Gastroesophageal sphincter (tissue), 4 donors: Measurements from ENCODE around the gene PRKN. TPM values are rescaled to one million over a fixed set of nuclear protein-coding genes. Genes with fewer than 3 reads are reported as not detected.

ENCODE experiments used
- ATAC-seq: fragments of 150-250 bp; one replicate; pipeline ENCODE4 v1.9.1; 2016; ENCODE audit warnings: mild to moderate bottlenecking, moderate library complexity
- H3K27ac ChIP-seq, 4 donors: fragments of 200-600 bp; sonication (generic) in 3 of 4; 1 replicate in 3 of 4; 2 replicates in 1 of 4; pipeline ENCODE4 v1.5.1; 2016 to 2019
- H3K27me3 ChIP-seq: fragments of 200-600 bp; sonication (generic); one replicate; pipeline ENCODE4 v1.5.1; 2019
- H3K36me3 ChIP-seq, 2 donors: fragments of 200-600 bp; sonication (generic); one replicate each; pipeline ENCODE4 v1.5.1; 2019; ENCODE audit warnings: control low read depth in 1 of 2
- H3K4me1 ChIP-seq, 3 donors: fragments of 200-600 bp; sonication (generic); 1 replicate in 2 of 3; 2 replicates in 1 of 3; pipeline ENCODE4 v1.5.1; 2016 to 2019; ENCODE audit warnings: control low read depth in 2 of 3
- H3K4me3 ChIP-seq, 2 donors: fragments of 200-600 bp; sonication (generic); one replicate each; pipeline ENCODE4 v1.5.1; 2019; ENCODE audit warnings: mild to moderate bottlenecking in 1 of 2, moderate library complexity in 1 of 2
- H3K9me3 ChIP-seq, 3 donors: fragments of 200-600 bp; sonication (generic); one replicate each; pipeline ENCODE4 v1.5.1; 2017 to 2019; ENCODE audit warnings: control low read depth in 2 of 3
- CTCF ChIP-seq, 4 experiments: fragments of 200-600 bp in 2 of 4; fragments of 450-650 bp in 2 of 4; sonication (generic) in 1 of 4; IDR thresholded peaks; one replicate each; pipeline ENCODE4 v1.5.1; 2017 to 2019; ENCODE audit warnings: antibody characterized with exemption in 4 of 4, mild to moderate bottlenecking in 2 of 4, moderate library complexity in 2 of 4
- EP300 ChIP-seq: sonication (generic); formaldehyde crosslinking; IDR thresholded peaks from one replicate; pipeline ENCODE4 v1.6.1; 2017; ENCODE audit warnings: antibody characterized with exemption, mild to moderate bottlenecking
- POLR2A ChIP-seq, 2 donors: fragments of 450-650 bp; IDR thresholded peaks; one replicate each; pipeline ENCODE4 v1.6.1; 2017; ENCODE audit warnings: antibody characterized with exemption in 2 of 2, mild to moderate bottlenecking in 2 of 2, moderate library complexity in 1 of 2
- POLR2AphosphoS5 ChIP-seq: sonication (generic); formaldehyde crosslinking; IDR thresholded peaks from one replicate; pipeline ENCODE4 v1.6.1; 2017; ENCODE audit warnings: antibody characterized with exemption
- WGBS, 2 donors: methylation state at CpG; one replicate each; pipeline ENCODE4 v1.1.5; 2018; ENCODE audit warnings: low coverage in 1 of 2; 5-methylcytosine and 5-hydroxymethylcytosine counted together
- total RNA-seq, 4 donors: library from RNA; depleted of rRNA; stranded (reverse); fragments of >200 nt; gene quantifications; one replicate each; pipeline ENCODE4 v1.1.0, GENCODE V29; 2016

PRKN gene
- total RNA-seq, 4 donors from 2014 or later: 8.4 to 58.6 (median 25.8) TPM

DNA sequence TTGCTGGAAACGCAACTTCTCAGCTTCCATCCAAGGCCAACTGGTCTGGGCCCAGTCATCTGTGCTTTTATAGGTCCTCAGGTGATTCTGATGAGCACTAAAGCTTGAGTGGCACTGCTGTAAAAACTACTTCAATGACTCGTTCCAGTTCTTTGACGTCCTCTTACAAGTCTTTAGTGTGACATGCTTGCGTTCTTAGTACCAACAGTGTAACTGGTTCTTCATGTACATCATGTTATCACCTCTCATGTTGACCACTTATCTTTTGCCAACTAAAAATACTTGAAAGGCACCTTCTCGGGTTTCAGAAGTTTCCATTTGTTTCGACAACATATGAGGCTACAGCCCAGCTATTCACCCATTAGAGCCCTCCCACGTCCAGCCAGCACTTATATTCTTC, 468.9 kb downstream of the PRKN start:
- TF ChIP-seq POLR2AphosphoS5 (no peak), POLR2A (IDR thresholded peaks at IDR 0.05) (no peak), EP300 (no peak), CTCF (IDR thresholded peaks at IDR 0.05) (no peak)
- Histone ChIP-seq H3K4me3 (no peak overlapping the region), H3K4me1 (no peaks in the 10 kb centered on the region), H3K9me3 (no peaks in the 10 kb centered on the region), H3K36me3 (no peaks in the 10 kb centered on the region), H3K27me3 (no peaks in the 10 kb centered on the region), H3K27ac (no peak overlapping the region)
- ATAC-seq: no peak
- 85% methylated on average over 7 of the region's 7 CpGs for WGBS, 2 donors

GRCh38 chr6:162256361-162256760, 471.2 kb downstream of the PRKN start:
- TF ChIP-seq CTCF (IDR thresholded peaks at IDR 0.05) (no peak), POLR2AphosphoS5 (no peak), POLR2A (IDR thresholded peaks at IDR 0.05) (no peak), EP300 (no peak)
- no peaks in the 10 kb centered on the region for H3K36me3 ChIP-seq
- 40 to 52% methylated on average over 2 to 3 of the region's 3 CpGs for WGBS, 2 donors

DNA sequence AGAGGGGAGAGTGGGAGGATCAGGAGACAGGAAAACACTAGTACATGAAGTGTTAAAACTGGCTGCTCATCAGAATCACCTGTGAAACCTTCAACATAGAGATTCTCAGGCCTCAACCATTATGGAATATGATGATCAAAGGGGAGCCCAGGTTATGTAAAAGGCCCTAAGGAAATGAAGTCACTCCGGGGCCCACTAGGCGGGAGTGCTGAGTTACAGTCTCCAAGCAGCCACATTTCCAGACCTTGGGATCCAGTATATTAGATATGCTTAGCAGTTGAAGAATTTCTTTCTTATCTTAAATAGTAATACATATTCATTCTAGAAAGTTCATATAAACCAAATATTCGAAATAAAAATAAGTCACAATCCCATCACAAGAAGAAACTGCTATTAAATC, 476.3 kb downstream of the PRKN start:
- no peaks in the 10 kb centered on the region for H3K9me3 ChIP-seq
- WGBS, 2 donors: 78 to 79% methylated on average over 3 of the region's 3 CpGs
- H3K4me1 ChIP-seq: no peaks in the 10 kb centered on the region
- H3K27me3 ChIP-seq: no peaks in the 10 kb centered on the region
- H3K27ac ChIP-seq: no peak overlapping the region
- no peak overlapping the region for H3K4me3 ChIP-seq
- no peak for ATAC-seq
- H3K36me3 ChIP-seq: no peaks in the 10 kb centered on the region
- TF ChIP-seq CTCF (IDR thresholded peaks at IDR 0.05) (no peak), EP300 (no peak), POLR2AphosphoS5 (no peak), POLR2A (IDR thresholded peaks at IDR 0.05) (no peak)

More at GRCh38 chr6:162256361-162256760, 471.2 kb downstream of the PRKN start:
- H3K4me3 ChIP-seq: no peak overlapping the region
- H3K27me3 ChIP-seq: no peaks in the 10 kb centered on the region
- H3K9me3 ChIP-seq: no peaks in the 10 kb centered on the region
- no peaks in the 10 kb centered on the region for H3K4me1 ChIP-seq
- H3K27ac ChIP-seq: no peak overlapping the region
- ATAC-seq: no peak

DNA sequence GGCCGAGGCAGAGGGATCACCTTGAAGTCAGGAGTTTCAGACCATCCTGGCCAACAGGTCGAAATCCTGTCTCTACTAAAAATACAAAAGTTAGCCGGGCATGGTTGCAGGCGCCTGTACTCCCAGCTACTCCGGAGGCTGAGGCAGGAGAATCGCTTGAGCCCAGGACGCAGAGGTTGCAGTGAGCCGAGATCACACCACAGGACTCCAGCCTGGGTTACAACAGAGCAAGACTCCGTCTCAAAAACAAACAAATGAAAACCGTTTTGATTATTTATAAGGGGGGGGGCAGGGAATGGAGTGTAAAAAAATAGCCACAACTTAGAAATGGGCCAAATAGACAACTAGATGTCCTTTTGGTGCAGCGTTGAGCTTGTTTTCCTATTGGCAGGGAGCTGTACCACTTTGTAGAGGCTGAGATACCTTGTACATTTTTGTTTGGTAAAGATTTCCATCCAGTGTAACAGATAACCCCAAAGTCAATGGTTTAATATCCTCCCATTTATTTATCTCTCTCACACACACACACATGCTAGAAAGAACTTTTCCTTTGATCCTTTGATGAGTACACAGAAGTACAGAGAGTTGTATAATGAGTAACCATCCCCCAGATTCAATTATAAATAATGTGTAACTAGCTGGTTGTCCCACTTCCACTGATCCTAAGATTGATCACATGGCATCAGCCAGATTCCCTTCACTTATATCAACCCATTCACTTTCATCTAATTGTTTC, 477.5 kb downstream of the PRKN start:
- Histone ChIP-seq H3K4me3 (no peak overlapping the region), H3K36me3 (no peaks in the 10 kb centered on the region), H3K27ac (no peak overlapping the region), H3K27me3 (no peaks in the 10 kb centered on the region), H3K4me1 (no peaks in the 10 kb centered on the region), H3K9me3 (no peaks in the 10 kb centered on the region)
- 79 to 83% methylated on average over 3 to 4 of the region's 11 CpGs for WGBS, 2 donors
- ATAC-seq: no peak
- TF ChIP-seq POLR2A (IDR thresholded peaks at IDR 0.05): no peak
- TF ChIP-seq EP300: no peak
- TF ChIP-seq POLR2AphosphoS5: no peak
- no peak for TF ChIP-seq CTCF (IDR thresholded peaks at IDR 0.05)

DNA sequence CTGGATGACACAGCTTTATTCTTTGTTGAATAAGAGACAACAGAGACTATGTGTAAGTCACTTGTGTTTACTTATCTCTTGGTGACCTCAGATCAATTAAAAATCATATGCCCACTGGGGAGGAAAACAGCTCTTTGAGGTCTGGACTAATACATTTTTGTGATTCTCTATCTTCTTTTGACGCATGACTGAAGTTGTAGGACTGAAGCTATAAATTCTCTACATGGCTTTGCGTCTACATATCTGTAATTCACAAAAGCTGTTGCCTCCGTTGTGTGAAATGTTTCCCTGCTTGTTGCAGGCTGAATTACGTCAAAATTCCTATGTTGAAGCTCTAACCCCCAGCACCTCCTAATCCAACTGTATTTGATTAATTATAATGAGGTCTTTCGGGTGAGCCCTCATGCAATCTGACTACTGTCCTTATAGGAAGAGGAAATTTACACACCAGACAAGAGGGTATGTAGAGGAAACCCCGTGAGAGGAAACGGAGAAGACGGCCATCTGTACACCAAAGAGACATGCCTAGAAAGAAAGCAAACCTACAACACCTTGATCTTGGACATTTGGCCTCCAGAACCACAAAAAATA, 481.6 kb downstream of the PRKN start:
- Histone ChIP-seq H3K4me3 (no peak overlapping the region), H3K36me3 (no peaks in the 10 kb centered on the region), H3K27me3 (no peaks in the 10 kb centered on the region), H3K4me1 (no peaks in the 10 kb centered on the region), H3K9me3 (no peaks in the 10 kb centered on the region), H3K27ac (no peak overlapping the region)
- WGBS, 2 donors: 80 to 87% methylated on average over 7 to 8 of the region's 8 CpGs
- TF ChIP-seq POLR2AphosphoS5: no peak
- no peak for TF ChIP-seq EP300
- no peak for TF ChIP-seq POLR2A (IDR thresholded peaks at IDR 0.05)
- no peak for TF ChIP-seq CTCF (IDR thresholded peaks at IDR 0.05)
- no peak for ATAC-seq
